ENCODE results near the gene EPS15.
A peak's percentile ranks its signal among the peaks of the same experiment; 100 is the strongest.

The EPS15 gene

GRCh38 chr1:51519048-51519864 is at the start of gene EPS15:
TSS of gene EPS15 (minus strand) at chr1:51519266. CDS start at chr1:51519231, 35 bp downstream.
- no peak for TF ChIP-seq CTCF (IDR thresholded peaks at IDR 0.05; ENCODE audit: low read length)
- TF ChIP-seq EZH2phosphoT487 (IDR thresholded peaks at IDR 0.05; ENCODE audit: low read length), result no peak
- no peak for TF ChIP-seq EZH2 (optimal IDR thresholded peaks at IDR 0.05; ENCODE audit: low read depth, low read length)
- H3K4me1 ChIP-seq (ENCODE audit: low read length), result peaks cover 4% of the 10 kb centered on the region
- H3K4me2 ChIP-seq (ENCODE audit: low read depth, low read length), result peak within 1 kb of the TSS; percentile 78
- peak; percentile 87 for DNase-seq
- no peaks in the 10 kb centered on the region for H3K27me3 ChIP-seq (replicated peaks; ENCODE audit: insufficient read depth, low read length)
- no peaks in the 10 kb centered on the region for H3K36me3 ChIP-seq (replicated peaks; ENCODE audit: insufficient read depth, low read length)
- peaks cover 43% of the 10 kb centered on the region for H3K79me2 ChIP-seq (ENCODE audit: low read length)
- peaks cover 30% of the 10 kb centered on the region for H3F3A ChIP-seq (ENCODE audit: insufficient read depth, low read length)
- no peaks in the 10 kb centered on the region for H4K20me1 ChIP-seq (ENCODE audit: insufficient read depth, low read length)
- H3K9me2 ChIP-seq (replicated peaks; ENCODE audit: insufficient read depth, low read length), result no peaks in the 10 kb centered on the region
- H2AFZ ChIP-seq (ENCODE audit: low read length), result peak within 1 kb of the TSS; percentile 75
- H3K9ac ChIP-seq (ENCODE audit: low read length), result peak within 1 kb of the TSS; percentile 88
- H3K9me3 ChIP-seq (replicated peaks; ENCODE audit: insufficient read depth, low read length), result no peaks in the 10 kb centered on the region
- H3K27ac ChIP-seq (ENCODE audit: low read length), result peak within 1 kb of the TSS; percentile 80
- peak within 1 kb of the TSS; percentile 100 for H3K4me3 ChIP-seq (ENCODE audit: low read length)

GRCh38 chr1:51568231-51568935 is 49.3 kb upstream of the EPS15 start:
- Histone ChIP-seq H3K9me3 (replicated peaks; ENCODE audit: insufficient read depth, low read length) (no peaks in the 10 kb centered on the region), H3K79me2 (ENCODE audit: low read length) (no peaks in the 10 kb centered on the region), H3K9me2 (replicated peaks; ENCODE audit: insufficient read depth, low read length) (no peaks in the 10 kb centered on the region), H3K4me1 (ENCODE audit: low read length) (peaks cover 56% of the 10 kb centered on the region), H3K36me3 (replicated peaks; ENCODE audit: insufficient read depth, low read length) (no peaks in the 10 kb centered on the region), H3K27me3 (replicated peaks; ENCODE audit: insufficient read depth, low read length) (no peaks in the 10 kb centered on the region), H3K9ac (ENCODE audit: low read length) (no peak overlapping the region), H3K4me2 (ENCODE audit: low read depth, low read length) (peak overlapping the region; percentile 79; the same call in 1 of the 2 replicates), H2AFZ (ENCODE audit: low read length) (peak overlapping the region; percentile 18; the same call in 1 of the 2 replicates), H3K4me3 (ENCODE audit: low read length) (no peak overlapping the region), H3K27ac (ENCODE audit: low read length) (peak overlapping the region; percentile 89; the same call in 1 of the 2 replicates), H4K20me1 (ENCODE audit: insufficient read depth, low read length) (no peaks in the 10 kb centered on the region), H3F3A (ENCODE audit: insufficient read depth, low read length) (peaks cover 30% of the 10 kb centered on the region)
- TF ChIP-seq EZH2 (optimal IDR thresholded peaks at IDR 0.05; ENCODE audit: low read depth, low read length), result no peak
- no peak; the same call in 1 of the 2 replicates for TF ChIP-seq CTCF (IDR thresholded peaks at IDR 0.05; ENCODE audit: low read length)
- no peak for TF ChIP-seq EZH2phosphoT487 (IDR thresholded peaks at IDR 0.05; ENCODE audit: low read length)
- no peak for DNase-seq

DNA sequence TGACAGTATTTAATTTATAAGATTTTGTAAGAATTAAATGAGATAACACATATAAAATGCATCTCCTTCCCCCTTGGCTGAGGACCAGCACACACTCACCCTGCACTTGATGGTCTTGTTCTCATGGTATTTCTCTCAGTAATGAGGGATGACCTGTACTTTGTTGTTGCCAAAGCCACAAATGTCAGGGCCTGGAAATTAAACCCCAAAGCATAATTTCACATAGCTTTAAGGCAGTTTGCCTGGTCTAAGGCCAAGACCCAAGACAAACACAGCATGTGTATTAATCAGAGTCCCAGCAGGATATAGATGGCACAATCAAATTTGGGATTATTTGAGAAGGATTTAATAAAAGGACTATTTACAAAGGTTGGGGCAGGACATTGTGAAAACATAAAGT is 48.6 kb upstream of the EPS15 start:
- Histone ChIP-seq H3K79me2 (ENCODE audit: low read length) (no peaks in the 10 kb centered on the region), H3K4me1 (ENCODE audit: low read length) (peaks cover 56% of the 10 kb centered on the region), H3K27me3 (replicated peaks; ENCODE audit: insufficient read depth, low read length) (no peaks in the 10 kb centered on the region), H3F3A (ENCODE audit: insufficient read depth, low read length) (peaks cover 30% of the 10 kb centered on the region), H3K36me3 (replicated peaks; ENCODE audit: insufficient read depth, low read length) (no peaks in the 10 kb centered on the region), H3K4me2 (ENCODE audit: low read depth, low read length) (no peak overlapping the region), H3K9me2 (replicated peaks; ENCODE audit: insufficient read depth, low read length) (no peaks in the 10 kb centered on the region), H3K9ac (ENCODE audit: low read length) (no peak overlapping the region), H4K20me1 (ENCODE audit: insufficient read depth, low read length) (no peaks in the 10 kb centered on the region), H3K27ac (ENCODE audit: low read length) (no peak overlapping the region), H3K4me3 (ENCODE audit: low read length) (no peak overlapping the region), H3K9me3 (replicated peaks; ENCODE audit: insufficient read depth, low read length) (no peaks in the 10 kb centered on the region), H2AFZ (ENCODE audit: low read length) (no peak overlapping the region)
- TF ChIP-seq CTCF (IDR thresholded peaks at IDR 0.05; ENCODE audit: low read length), result no peak
- no peak for TF ChIP-seq EZH2 (optimal IDR thresholded peaks at IDR 0.05; ENCODE audit: low read depth, low read length)
- no peak for TF ChIP-seq EZH2phosphoT487 (IDR thresholded peaks at IDR 0.05; ENCODE audit: low read length)
- no peak for DNase-seq

All from MM.1S (cell line).